A673 (cell line): ENCODE measurements around the gene HOXB7.

ENCODE experiments used
- EZH2 ChIP-seq: fragments of 200-600 bp; sonication (generic); IDR thresholded peaks from 2 replicates; pipeline ENCODE4 v1.6.1; 2017; ENCODE audit warnings: borderline replicate concordance, low read depth, mild to moderate bottlenecking, mixed read lengths, antibody characterized with exemption, low read length; ENCODE audit not compliant: poor library complexity, severe bottlenecking
- TF ChIP-seq, protein P1 (sequence below): fragments of 300-800, 200-600 bp; sonication (generic); conservative IDR thresholded peaks from 2 replicates; pipeline ENCODE4 v1.5.1; 2017; ENCODE audit warnings: low read depth, mild to moderate bottlenecking, antibody characterized with exemption, low read length, moderate library complexity, mixed read lengths

DNA sequence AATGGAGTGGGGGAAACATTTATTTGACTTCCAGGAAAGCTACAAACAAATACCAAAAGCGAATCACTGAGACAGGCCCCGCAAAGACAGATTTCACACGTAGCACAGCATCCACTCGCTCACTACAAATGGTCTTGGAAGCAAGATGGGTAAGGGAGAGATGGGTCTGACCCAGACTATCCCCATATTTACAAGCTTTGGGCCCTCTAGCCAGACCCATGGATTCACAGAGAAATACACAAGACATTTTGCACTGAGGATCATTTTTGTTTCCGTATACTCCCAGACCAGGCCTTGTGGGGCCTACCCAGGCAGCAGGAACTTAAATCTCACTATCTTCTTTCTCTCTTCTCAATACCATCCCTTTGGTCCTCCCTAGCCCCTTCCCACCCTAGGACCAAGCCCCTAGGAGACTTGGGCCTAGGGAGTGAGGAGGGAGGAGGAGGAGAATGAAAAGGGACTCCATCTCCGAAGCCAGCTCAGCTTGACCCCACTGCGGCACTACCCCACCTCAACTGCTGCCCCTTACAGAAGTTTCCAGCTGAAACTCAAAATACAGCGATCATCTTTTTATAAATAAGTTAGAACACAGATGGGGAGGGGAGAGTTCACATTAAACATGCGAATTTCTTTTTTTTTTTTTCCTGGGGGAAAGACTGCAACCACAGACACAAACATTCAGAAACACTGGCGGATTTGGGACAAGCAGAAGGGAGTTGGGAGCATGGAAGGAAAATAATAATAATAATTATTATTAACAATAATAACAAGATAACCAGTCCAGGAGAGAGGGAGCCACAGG lies 19.4 kb downstream of the HOXB7 start:
- TF ChIP-seq EZH2, result no peak
- TF ChIP-seq, protein P1, sequence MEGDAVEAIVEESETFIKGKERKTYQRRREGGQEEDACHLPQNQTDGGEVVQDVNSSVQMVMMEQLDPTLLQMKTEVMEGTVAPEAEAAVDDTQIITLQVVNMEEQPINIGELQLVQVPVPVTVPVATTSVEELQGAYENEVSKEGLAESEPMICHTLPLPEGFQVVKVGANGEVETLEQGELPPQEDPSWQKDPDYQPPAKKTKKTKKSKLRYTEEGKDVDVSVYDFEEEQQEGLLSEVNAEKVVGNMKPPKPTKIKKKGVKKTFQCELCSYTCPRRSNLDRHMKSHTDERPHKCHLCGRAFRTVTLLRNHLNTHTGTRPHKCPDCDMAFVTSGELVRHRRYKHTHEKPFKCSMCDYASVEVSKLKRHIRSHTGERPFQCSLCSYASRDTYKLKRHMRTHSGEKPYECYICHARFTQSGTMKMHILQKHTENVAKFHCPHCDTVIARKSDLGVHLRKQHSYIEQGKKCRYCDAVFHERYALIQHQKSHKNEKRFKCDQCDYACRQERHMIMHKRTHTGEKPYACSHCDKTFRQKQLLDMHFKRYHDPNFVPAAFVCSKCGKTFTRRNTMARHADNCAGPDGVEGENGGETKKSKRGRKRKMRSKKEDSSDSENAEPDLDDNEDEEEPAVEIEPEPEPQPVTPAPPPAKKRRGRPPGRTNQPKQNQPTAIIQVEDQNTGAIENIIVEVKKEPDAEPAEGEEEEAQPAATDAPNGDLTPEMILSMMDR, result no peak
